Skin of body (tissue), 2 donors: ENCODE results near the gene ABTB1. TPM values are rescaled to one million over a fixed set of nuclear protein-coding genes. Genes with fewer than 3 reads are reported as not detected.
"Not testable (repeated sequence)": the region's sequence is repeated elsewhere in the genome, so short reads cannot be mapped to it uniquely, and the experiment has no call there.

Experiments
- DNase-seq: peaks from one replicate; lab custom pipeline; 2025; lab: John Stamatoyannopoulos, UW
- total RNA-seq: library from RNA; depleted of rRNA; stranded (reverse); fragments of >200 nt; gene quantifications from one replicate; pipeline ENCODE4 v1.2.3, GENCODE V29; 2014

Gene ABTB1
- total RNA-seq, 1 donor from 2014 or later: 11.5 TPM

- no peak for DNase-seq
Observed at GRCh38 chr3:127671523-127672428, 976 bp upstream of the ABTB1 start.

DNA sequence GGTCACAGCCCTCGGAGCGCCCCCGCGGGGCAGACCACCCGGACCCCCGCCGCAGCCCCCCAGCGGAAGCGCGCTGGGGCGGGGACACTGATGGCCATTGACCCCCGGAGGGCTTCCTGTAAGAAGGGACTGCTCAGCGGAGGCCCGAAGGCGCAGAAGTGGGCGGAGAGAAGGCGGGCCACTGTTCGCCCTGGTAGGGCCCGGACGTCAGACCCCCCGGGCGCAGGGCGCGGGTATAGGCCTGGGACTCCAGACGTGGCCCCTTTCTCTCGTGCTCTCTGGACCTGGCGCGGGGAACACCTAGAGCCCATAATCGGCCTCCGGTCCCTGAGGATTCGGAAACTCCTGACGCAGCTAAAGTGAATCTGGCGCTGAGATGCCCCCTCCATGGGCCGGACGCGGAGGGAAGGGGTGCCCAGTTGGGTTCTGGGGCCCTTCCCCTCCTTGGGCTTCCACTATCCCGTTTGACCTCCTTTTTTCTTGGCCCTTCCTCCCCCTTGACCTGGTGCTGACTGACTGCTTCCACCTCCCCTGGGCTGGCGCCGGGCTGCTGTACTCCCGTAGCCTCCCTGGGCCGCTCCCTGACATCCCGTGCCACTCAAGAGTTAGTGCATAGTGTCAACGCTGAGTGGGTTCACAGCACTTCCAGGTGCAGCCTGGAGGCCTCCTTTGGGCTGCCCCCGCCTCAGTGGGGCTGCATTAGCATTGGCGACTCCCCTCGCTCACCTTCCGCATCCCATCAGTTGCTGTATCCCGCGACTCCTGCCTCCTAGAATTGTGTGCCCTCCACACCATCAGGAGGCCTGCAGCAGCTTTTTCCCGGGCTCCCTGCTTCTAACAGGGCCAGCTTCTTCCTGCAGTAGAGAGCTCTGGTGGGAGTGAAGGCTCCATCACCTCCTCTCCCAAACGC, 694 bp downstream of the ABTB1 start:
- no peak for DNase-seq

GRCh38 chr3:127674101-127674721, 1.5 kb downstream of the ABTB1 start:
- no peak for DNase-seq

- no peak for DNase-seq
Observed at GRCh38 chr3:127674790-127675189, 2.0 kb downstream of the ABTB1 start.

GRCh38 chr3:127675651-127676391, 3.1 kb downstream of the ABTB1 start:
- no peak for DNase-seq

DNA sequence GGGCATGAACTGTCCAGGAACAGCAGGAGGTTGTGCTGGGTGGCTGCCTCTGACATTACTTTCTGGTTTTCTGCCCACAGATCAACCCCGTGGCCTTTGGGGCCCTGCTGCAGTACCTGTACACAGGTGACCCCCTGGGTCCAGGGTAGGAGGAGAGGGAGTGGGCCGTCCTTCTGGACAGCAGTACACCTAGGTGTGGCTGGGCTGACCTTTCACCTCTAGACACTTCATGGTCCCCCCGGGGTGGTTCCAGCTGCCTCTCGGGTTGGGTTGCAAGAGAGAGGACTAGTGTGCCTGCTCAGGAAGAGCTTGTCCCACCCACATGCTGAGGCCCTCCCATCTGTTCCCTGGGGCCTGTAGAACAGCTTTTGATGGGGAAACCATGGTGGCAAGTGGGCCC, 3.7 kb downstream of the ABTB1 start:
- no peak for DNase-seq

DNA sequence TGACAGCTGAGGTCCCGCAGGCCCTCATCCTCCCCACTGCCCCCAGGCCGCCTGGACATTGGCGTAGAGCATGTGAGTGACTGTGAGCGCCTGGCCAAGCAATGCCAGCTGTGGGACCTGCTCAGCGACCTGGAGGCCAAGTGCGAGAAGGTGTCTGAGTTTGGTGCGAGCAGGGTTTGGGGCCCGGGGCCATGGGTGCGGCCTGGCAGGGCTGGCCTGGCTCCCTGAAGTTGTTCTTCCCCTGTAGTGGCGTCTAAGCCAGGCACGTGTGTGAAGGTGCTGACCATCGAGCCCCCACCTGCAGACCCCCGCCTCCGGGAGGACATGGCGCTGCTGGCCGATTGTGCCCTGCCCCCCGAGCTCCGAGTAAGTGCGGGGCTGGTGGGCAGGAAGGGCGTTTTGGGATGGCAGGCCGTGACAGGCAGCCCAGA, 4.2 kb downstream of the ABTB1 start:
- no peak for DNase-seq

GRCh38 chr3:127677541-127678314, 5.0 kb downstream of the ABTB1 start:
- no peak for DNase-seq

DNA sequence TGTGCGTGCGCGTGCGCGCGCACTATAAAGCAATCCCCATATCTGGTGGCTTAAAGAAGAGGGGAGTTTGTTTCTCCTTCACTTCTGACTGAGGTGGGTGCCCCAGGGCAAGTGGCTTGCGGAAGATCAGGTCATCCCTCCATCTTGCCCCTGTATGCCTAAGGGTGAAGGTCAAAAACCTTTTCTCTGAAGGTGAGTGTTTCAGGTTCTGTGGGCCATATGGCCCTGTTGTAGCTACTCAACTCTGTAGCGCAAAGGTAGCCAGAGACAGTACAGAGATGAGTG, 5.5 kb downstream of the ABTB1 start:
- DNase-seq: no peak

- no peak for DNase-seq
Observed at GRCh38 chr3:127678611-127679533, 6.1 kb downstream of the ABTB1 start.

DNA sequence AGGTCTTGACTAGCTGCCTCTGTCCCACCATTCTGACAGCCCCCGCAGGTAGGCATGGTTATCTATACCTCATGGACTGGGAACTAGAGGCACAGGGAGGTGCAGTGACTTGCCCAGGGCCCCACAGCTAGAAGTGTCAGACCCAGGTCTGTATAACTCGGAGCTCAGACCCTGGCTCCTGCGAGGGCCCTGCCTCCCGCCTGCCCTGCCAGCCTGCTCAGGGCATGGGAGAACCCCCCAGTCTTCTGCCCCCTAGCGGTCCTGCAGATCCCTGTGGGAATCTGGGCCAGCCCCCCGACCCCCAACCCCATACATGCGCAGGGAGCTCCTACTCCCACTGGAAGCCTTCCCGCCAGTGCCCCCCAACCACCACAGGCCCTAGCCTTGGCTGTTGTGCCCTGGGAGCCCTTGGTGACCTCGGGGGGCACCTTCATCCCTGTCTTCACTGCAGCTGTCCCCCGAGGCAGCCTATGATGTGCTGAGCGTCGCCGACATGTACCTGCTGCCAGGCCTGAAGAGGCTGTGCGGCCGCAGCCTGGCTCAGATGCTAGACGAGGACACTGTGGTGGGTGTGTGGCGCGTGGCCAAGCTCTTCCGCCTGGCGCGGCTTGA, 6.9 kb downstream of the ABTB1 start:
- no peak for DNase-seq

DNA sequence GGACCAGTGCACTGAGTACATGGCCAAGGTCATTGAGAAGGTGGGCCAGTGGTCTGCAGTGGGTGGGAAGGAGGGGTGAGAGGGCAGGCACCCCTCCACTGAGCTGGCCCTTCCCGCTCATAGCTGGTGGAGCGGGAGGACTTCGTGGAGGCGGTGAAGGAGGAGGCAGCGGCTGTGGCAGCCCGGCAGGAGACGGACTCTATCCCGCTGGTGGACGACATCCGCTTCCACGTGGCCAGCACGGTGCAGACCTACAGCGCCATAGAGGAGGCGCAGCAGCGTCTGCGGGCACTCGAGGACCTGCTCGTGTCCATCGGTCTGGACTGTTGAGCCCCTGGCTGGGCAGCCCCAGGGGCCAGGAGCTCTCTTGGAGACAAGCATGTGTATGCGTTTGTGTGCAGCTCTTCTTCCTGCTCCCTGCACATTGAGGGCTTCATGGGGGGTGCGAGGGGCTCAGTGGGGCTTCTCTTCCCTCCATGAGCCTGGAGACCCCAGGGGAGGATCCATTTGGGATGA, 7.5 kb downstream of the ABTB1 start:
- DNase-seq: no peak

GRCh38 chr3:127680798-127681221, 8.1 kb downstream of the ABTB1 start:
- no peak for DNase-seq

- DNase-seq: not testable (repeated sequence)
Observed at GRCh38 chr3:127682175-127682554, 9.4 kb downstream of the ABTB1 start.

- DNase-seq: no peak
Observed at GRCh38 chr3:127682561-127682960, 9.8 kb downstream of the ABTB1 start.

- DNase-seq: no peak
Observed at GRCh38 chr3:127684871-127685707, 12.3 kb downstream of the ABTB1 start.

DNA sequence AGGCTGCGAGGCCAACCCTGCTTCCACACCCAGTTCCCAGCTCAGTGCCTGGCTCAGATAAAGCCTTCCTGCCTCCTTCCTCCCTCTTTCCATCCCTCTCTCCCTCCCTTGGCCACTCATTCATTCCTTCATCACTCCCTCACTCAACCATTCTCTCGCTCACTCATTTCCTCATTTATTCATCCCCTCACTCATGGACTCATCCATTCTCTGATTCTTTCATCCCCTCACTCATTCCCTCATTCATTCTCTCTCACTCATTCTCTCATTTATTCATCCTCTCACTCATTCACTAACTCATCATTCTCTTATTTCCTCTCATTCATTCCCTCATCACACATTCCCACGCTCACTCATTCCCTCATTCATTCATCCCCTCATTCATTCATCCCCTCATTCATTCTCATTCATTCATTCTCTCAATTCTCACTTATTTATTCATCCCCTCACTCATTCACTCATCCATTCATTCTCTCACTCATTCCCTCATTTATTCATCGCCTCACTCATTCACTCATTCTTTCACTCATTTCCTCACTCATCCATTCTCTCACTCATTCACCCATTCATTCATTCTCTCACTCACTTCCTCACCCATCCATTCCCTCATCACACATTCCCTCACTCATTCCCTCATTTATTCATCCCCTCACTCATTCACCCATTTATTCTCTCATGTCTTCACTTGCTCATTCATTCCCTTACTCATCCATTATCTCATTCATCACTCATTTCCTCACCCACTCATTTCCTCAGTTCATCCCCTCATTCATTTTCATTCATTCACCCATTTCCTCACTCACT, 13.2 kb downstream of the ABTB1 start:
- DNase-seq: no peak
